SU-DHL-6 (cell line): Measurements from ENCODE around the gene SGIP1.

ENCODE experiments used
- EZH2phosphoT487 ChIP-seq: fragments of 200-600 bp; sonication (generic), shearing (Covaris generic); conservative IDR thresholded peaks from 2 replicates; pipeline ENCODE4 v1.6.1; 2018; ENCODE audit warnings: mild to moderate bottlenecking, antibody characterized with exemption, low read length, moderate library complexity, mixed read lengths
- TF ChIP-seq, protein P1 (sequence below): fragments of 200-600 bp; sonication (generic); IDR thresholded peaks from one replicate; pipeline ENCODE4 v1.5.1; 2017; ENCODE audit warnings: antibody characterized with exemption, mild to moderate bottlenecking, low read length, moderate library complexity; ENCODE audit not compliant: insufficient read depth, poor library complexity, severe bottlenecking

DNA sequence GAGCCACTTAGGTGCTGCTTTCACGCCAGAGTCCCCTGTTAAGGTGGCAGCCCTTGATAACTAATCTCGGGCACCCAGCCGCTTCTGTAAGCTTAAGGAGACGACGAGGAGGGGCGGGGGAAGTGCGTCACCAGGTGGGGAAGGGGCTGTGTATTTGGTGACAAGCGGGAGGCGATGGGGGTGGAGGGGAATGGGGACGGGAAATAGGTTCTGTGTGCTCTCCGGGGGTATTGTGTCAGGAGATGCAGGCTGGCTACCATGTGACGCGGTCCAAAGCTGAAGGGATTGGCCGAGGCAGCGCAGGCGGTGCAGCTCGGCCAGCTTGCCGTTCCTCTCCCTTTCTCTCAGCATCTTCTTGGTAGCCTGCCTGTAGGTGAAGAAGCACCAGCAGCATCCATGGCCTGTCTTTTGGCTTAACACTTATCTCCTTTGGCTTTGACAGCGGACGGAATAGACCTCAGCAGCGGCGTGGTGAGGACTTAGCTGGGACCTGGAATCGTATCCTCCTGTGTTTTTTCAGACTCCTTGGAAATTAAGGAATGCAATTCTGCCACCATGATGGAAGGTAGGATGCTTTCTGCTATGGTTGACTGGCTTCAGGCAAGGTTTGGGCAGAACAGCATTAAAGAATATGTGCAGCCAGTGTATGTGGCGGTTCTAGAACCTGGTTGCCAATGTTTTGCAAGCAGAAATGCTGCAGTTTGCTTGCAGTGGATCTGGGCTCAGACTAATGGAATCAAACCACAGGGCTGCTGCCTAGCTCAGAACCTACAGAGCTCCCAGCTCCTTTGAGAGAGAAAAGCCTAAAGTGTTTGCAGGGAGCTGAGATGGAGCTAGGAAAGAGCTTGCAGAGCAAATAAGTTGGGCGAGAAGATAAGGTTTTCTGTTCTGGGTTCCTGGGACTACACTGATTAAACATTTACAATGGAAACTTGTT, at the start of gene SGIP1:
- TF ChIP-seq, protein P1, sequence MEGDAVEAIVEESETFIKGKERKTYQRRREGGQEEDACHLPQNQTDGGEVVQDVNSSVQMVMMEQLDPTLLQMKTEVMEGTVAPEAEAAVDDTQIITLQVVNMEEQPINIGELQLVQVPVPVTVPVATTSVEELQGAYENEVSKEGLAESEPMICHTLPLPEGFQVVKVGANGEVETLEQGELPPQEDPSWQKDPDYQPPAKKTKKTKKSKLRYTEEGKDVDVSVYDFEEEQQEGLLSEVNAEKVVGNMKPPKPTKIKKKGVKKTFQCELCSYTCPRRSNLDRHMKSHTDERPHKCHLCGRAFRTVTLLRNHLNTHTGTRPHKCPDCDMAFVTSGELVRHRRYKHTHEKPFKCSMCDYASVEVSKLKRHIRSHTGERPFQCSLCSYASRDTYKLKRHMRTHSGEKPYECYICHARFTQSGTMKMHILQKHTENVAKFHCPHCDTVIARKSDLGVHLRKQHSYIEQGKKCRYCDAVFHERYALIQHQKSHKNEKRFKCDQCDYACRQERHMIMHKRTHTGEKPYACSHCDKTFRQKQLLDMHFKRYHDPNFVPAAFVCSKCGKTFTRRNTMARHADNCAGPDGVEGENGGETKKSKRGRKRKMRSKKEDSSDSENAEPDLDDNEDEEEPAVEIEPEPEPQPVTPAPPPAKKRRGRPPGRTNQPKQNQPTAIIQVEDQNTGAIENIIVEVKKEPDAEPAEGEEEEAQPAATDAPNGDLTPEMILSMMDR, result no peak
- TF ChIP-seq EZH2phosphoT487, result no peak
